ENCODE measurements around the gene NIP7. TPM values are rescaled to one million over a fixed set of nuclear protein-coding genes. Genes with fewer than 3 reads are reported as not detected.

The NIP7 gene
- total and polyA plus RNA-seq, 9 of the 15 experiments (the other 6 are each of a cell fraction or from before 2014, with no cell fraction given): 28.9 to 85.5 (median 72.5) TPM

- TF ChIP-seq MIER1 (IDR thresholded peaks at IDR 0.05; ENCODE audit: low read depth) (peak; percentile 32; the same call in 1 of the 2 replicates), ZSCAN32 (CRISPR knock-in tag; IDR thresholded peaks at IDR 0.05) (no peak), TSC22D4 (tag; IDR thresholded peaks at IDR 0.05) (no peak), ZNF140 (CRISPR knock-in tag; IDR thresholded peaks at IDR 0.05) (no peak), EP400 (IDR thresholded peaks at IDR 0.05) (0 out of 2 replicates have a peak, but pooled peaks have one; percentile 10), SAFB (IDR thresholded peaks at IDR 0.05; ENCODE audit: borderline replicate concordance, low read depth, low read length) (no peak), CHD1 (IDR thresholded peaks at IDR 0.05; ENCODE audit: low read length) (peak; percentile 16), KDM1A (IDR thresholded peaks at IDR 0.05) (no peak), MNT (conservative IDR thresholded peaks at IDR 0.05) (0 out of 4 replicates have a peak, but pooled peaks of 1 of the 2 experiments have one; percentile 35), NFIX (CRISPR knock-in tag; IDR thresholded peaks at IDR 0.05; ENCODE audit: low read depth) (no peak), MAFK (IDR thresholded peaks at IDR 0.05; ENCODE audit: low read length) (no peak), ZNF212 (CRISPR knock-in tag; IDR thresholded peaks at IDR 0.05) (no peak), HIVEP1 (CRISPR knock-in tag; IDR thresholded peaks at IDR 0.05) (no peak), STAG1 (CRISPR knock-in tag; IDR thresholded peaks at IDR 0.05; ENCODE audit: borderline replicate concordance) (no peak)
Observed at GRCh38 chr16:69384974-69385373, 45.4 kb downstream of the NIP7 start (continued).

Measured in K562 (cell line).